ENCODE measurements around the gene RAB3A.

DNA sequence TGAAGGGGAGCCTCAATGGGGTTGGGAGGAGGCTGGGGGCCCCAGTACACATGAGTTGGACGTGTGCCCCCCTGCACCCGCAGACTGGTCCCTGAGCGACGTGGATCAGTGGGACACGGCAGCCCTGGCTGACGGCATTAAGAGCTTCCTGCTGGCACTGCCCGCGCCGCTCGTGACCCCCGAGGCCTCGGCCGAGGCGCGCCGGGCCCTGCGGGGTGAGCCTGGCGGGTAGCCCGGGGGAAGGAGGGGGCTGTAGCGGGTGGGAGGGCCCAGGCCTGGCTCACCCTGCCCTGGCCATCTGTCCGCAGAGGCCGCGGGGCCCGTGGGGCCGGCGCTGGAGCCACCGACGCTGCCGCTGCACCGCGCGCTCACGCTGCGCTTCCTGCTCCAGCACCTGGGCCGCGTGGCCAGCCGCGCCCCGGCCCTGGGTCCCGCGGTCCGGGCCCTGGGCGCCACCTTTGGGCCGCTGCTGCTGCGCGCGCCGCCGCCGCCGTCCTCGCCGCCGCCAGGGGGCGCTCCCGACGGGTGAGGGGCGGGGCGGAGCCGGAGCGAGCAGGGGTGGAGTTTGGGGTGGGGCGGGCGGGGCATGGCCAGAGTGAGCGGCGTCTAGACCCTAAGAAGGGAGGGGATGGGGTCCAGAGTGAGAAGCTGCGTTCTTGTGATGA lies 42.7 kb downstream of the RAB3A start:
- TF ChIP-seq, protein P1, sequence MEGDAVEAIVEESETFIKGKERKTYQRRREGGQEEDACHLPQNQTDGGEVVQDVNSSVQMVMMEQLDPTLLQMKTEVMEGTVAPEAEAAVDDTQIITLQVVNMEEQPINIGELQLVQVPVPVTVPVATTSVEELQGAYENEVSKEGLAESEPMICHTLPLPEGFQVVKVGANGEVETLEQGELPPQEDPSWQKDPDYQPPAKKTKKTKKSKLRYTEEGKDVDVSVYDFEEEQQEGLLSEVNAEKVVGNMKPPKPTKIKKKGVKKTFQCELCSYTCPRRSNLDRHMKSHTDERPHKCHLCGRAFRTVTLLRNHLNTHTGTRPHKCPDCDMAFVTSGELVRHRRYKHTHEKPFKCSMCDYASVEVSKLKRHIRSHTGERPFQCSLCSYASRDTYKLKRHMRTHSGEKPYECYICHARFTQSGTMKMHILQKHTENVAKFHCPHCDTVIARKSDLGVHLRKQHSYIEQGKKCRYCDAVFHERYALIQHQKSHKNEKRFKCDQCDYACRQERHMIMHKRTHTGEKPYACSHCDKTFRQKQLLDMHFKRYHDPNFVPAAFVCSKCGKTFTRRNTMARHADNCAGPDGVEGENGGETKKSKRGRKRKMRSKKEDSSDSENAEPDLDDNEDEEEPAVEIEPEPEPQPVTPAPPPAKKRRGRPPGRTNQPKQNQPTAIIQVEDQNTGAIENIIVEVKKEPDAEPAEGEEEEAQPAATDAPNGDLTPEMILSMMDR (conservative IDR thresholded peaks at IDR 0.05; ENCODE audit: low read length), result peak; percentile 41; the same call in 1 of the 2 replicates
- TF ChIP-seq EZH2phosphoT487 (IDR thresholded peaks at IDR 0.05; ENCODE audit: borderline replicate concordance, low read depth, low read length), result no peak
